DND-41 (cell line): ENCODE measurements around the gene PPME1.

Source experiments
- ATAC-seq: fragments of 200-7000 bp; cut with Tn5 transposase; 3 replicates; pipeline ENCODE4 v1.9.1; 2021; ENCODE audit warnings: low read depth; ENCODE audit not compliant: insufficient read depth
- DNase-seq: peaks from one replicate; pipeline ENCODE4 v3.0.0-alpha.2; 2020
- H2AFZ ChIP-seq: 2 replicates; pipeline ENCODE4 v1.6.0; 2012; ENCODE audit warnings: low read depth, low read length
- H3K27ac ChIP-seq: 2 replicates; pipeline ENCODE4 v1.5.1; 2012; ENCODE audit warnings: low read length, inconsistent platforms
- H3K27me3 ChIP-seq: fragments of 200-600 bp; sonication (generic); 2 replicates; pipeline ENCODE4 v1.6.0; 2012; ENCODE audit warnings: low read length, mild to moderate bottlenecking, inconsistent platforms; ENCODE audit not compliant: insufficient read depth, poor library complexity
- H3K36me3 ChIP-seq: 2 replicates; pipeline ENCODE4 v1.5.1; 2012; ENCODE audit warnings: low read length, inconsistent platforms; ENCODE audit not compliant: insufficient read depth
- H3K4me1 ChIP-seq: 2 replicates; pipeline ENCODE4 v1.5.1; 2012; ENCODE audit warnings: mild to moderate bottlenecking, low read length; ENCODE audit not compliant: insufficient read depth
- H3K4me2 ChIP-seq: 2 replicates; pipeline ENCODE4 v1.6.0; 2012; ENCODE audit warnings: mild to moderate bottlenecking, moderate library complexity, low read length, inconsistent platforms; ENCODE audit not compliant: insufficient read depth
- H3K4me3 ChIP-seq, 2 experiments: fragments of 200-600 bp in 1 of 2; shearing (Covaris generic) in 1 of 2; 2 replicates each; pipeline ENCODE4 v1.5.1; 2012 to 2016; ENCODE audit warnings: inconsistent platforms in 2 of 2, low read length in 2 of 2, mild to moderate bottlenecking in 2 of 2, low read depth in 1 of 2, moderate library complexity in 1 of 2
- H3K79me2 ChIP-seq: 2 replicates; pipeline ENCODE4 v1.6.0; 2012; ENCODE audit warnings: low read length, inconsistent platforms; ENCODE audit not compliant: insufficient read depth
- H3K9ac ChIP-seq: 2 replicates; pipeline ENCODE4 v1.6.0; 2012; ENCODE audit warnings: low read depth, mild to moderate bottlenecking, inconsistent platforms, low read length, moderate library complexity
- H3K9me3 ChIP-seq: 2 replicates; pipeline ENCODE4 v1.5.1; 2012; ENCODE audit warnings: low read length, moderate library complexity, mild to moderate bottlenecking, inconsistent platforms; ENCODE audit not compliant: insufficient read depth, severe bottlenecking
- H4K20me1 ChIP-seq: 2 replicates; pipeline ENCODE4 v1.6.0; 2012; ENCODE audit warnings: low read length; ENCODE audit not compliant: insufficient read depth
- CTCF ChIP-seq: IDR thresholded peaks from 2 replicates; pipeline ENCODE4 v1.5.1; 2012; ENCODE audit warnings: borderline replicate concordance, low read length, moderate library complexity, mild to moderate bottlenecking; ENCODE audit not compliant: poor library complexity, severe bottlenecking; ENCODE audit errors: extremely low read depth
- EZH2 ChIP-seq: IDR thresholded peaks from 3 replicates; pipeline ENCODE4 v1.6.1; 2012; ENCODE audit warnings: borderline replicate concordance, low read depth, mild to moderate bottlenecking, moderate library complexity, low read length, inconsistent platforms; ENCODE audit not compliant: severe bottlenecking

PPME1 gene

GRCh38 chr11:74272276-74272675, 101.2 kb downstream of the PPME1 start:
- no peak overlapping the region for H3K9ac ChIP-seq

GRCh38 chr11:74276581-74276980, 105.5 kb downstream of the PPME1 start:
- Histone ChIP-seq H3K4me1 (no peaks in the 10 kb centered on the region), H2AFZ (no peak overlapping the region), H3K9me3 (no peaks in the 10 kb centered on the region), H3K4me3 (no peak overlapping the region), H3K27ac (no peak overlapping the region), H3K27me3 (no peaks in the 10 kb centered on the region), H3K36me3 (no peaks in the 10 kb centered on the region), H4K20me1 (no peaks in the 10 kb centered on the region), H3K79me2 (no peaks in the 10 kb centered on the region), H3K9ac (no peak overlapping the region), H3K4me2 (no peak overlapping the region)
- ATAC-seq (no peak), DNase-seq (no peak)
- TF ChIP-seq EZH2 (no peak), CTCF (no peak)

More at GRCh38 chr11:74272276-74272675, 101.2 kb downstream of the PPME1 start:
- Histone ChIP-seq H3K79me2 (no peaks in the 10 kb centered on the region), H2AFZ (no peak overlapping the region), H3K4me3 (no peak overlapping the region), H3K36me3 (no peaks in the 10 kb centered on the region), H3K27ac (no peak overlapping the region), H4K20me1 (no peaks in the 10 kb centered on the region; the same call in 1 of the 2 replicates), H3K9me3 (no peaks in the 10 kb centered on the region), H3K27me3 (no peaks in the 10 kb centered on the region), H3K4me1 (peaks cover 18% of the 10 kb centered on the region), H3K4me2 (no peak overlapping the region)
- no peak for DNase-seq
- no peak for ATAC-seq
- no peak for TF ChIP-seq CTCF
- TF ChIP-seq EZH2, result no peak

- Histone ChIP-seq H3K27ac (no peak overlapping the region), H3K27me3 (no peaks in the 10 kb centered on the region), H3K9me3 (no peaks in the 10 kb centered on the region), H3K9ac (no peak overlapping the region), H3K79me2 (no peaks in the 10 kb centered on the region), H4K20me1 (no peaks in the 10 kb centered on the region), H3K4me1 (no peaks in the 10 kb centered on the region), H3K4me3 (no peak overlapping the region), H3K36me3 (no peaks in the 10 kb centered on the region), H2AFZ (no peak overlapping the region), H3K4me2 (no peak overlapping the region)
- no peak for DNase-seq
- TF ChIP-seq EZH2, result no peak
- no peak for TF ChIP-seq CTCF
- no peak for ATAC-seq
Observed at GRCh38 chr11:74278103-74278502, 107.0 kb downstream of the PPME1 start.

- Histone ChIP-seq H3K4me3 (no peak overlapping the region), H3K9ac (no peak overlapping the region), H2AFZ (no peak overlapping the region), H3K27me3 (no peaks in the 10 kb centered on the region), H3K9me3 (no peaks in the 10 kb centered on the region), H3K4me2 (no peak overlapping the region), H3K36me3 (no peaks in the 10 kb centered on the region), H3K4me1 (no peaks in the 10 kb centered on the region), H3K79me2 (no peaks in the 10 kb centered on the region), H4K20me1 (no peaks in the 10 kb centered on the region), H3K27ac (no peak overlapping the region)
- ATAC-seq (no peak), DNase-seq (no peak)
- TF ChIP-seq CTCF, result no peak
- TF ChIP-seq EZH2, result no peak
Observed at GRCh38 chr11:74278721-74279161, 107.7 kb downstream of the PPME1 start.
